Measurements from ENCODE around the gene RFC5.
A peak's percentile ranks its signal among the peaks of the same experiment; 100 is the strongest.

Gene RFC5

DNA sequence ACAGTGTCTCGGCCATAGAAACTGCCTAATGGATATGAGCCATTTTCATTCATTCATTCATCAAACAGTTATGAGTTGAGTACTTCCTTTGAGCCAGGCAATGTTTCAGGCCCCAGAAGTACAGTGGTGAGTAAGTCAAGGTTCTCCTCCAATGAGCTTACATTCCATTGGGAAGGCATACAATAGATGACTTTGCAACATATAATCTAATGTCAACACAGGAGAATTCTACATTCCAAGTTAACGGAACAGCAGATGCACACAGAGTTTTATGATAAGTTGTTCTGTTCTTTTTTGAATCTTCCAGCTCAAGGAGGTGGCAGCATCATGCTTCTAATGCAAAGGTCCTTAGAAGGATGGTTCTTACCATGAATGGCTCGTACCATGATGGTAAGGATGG lies 3.2 kb upstream of the RFC5 start:
- no peaks in the 10 kb centered on the region for H3F3A ChIP-seq (ENCODE audit: insufficient read depth)
- H2AFZ ChIP-seq (ENCODE audit: low read depth, low read length, severe bottlenecking) = no peak overlapping the region

DNA sequence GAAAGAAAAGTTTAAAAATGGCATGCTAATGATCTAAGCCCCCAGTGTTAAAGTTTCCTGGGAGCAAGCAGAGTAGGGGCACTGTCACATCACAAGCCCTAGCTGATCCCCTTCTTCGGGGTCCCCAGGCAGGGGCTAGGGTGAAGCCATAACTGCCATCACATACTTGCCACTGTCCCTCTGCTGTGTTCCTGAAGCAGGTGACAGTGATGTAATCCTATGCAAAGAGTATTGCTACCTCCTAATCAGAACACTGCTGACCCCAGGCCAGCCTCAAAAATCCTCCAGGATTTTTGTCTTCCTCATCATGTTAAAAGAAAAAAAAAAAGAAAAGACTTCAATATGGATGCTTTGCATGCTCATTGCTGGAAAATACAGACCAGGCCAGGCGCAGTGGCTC lies 1.2 kb upstream of the RFC5 start:
- Histone ChIP-seq H3K4me2 (ENCODE audit: low read depth, low read length, poor library complexity, severe bottlenecking) (no peak overlapping the region), H3K9me2 (replicated peaks; ENCODE audit: insufficient read depth, low read length) (no peaks in the 10 kb centered on the region), H3K4me3 (ENCODE audit: insufficient read depth, low read length, poor library complexity, severe bottlenecking) (no peak overlapping the region), H3K79me2 (ENCODE audit: insufficient read depth, low read length) (peaks cover 28% of the 10 kb centered on the region), H3K9me3 (ENCODE audit: insufficient read depth, low read length) (no peaks in the 10 kb centered on the region), H2AFZ (ENCODE audit: low read depth, low read length, severe bottlenecking) (no peak overlapping the region), H3K36me3 (ENCODE audit: low read length) (peaks cover 13% of the 10 kb centered on the region), H3F3A (ENCODE audit: insufficient read depth) (no peaks in the 10 kb centered on the region), H3K27me3 (ENCODE audit: low read length) (no peaks in the 10 kb centered on the region), H3K27ac (ENCODE audit: low read depth, low read length) (no peak overlapping the region), H4K20me1 (ENCODE audit: low read depth, low read length) (peaks cover 2% of the 10 kb centered on the region; the same call in 1 of the 2 replicates), H3K9ac (ENCODE audit: low read length) (no peak overlapping the region)
- TF ChIP-seq EZH2phosphoT487 (conservative IDR thresholded peaks at IDR 0.05; ENCODE audit: low read length) (no peak), CTCF (IDR thresholded peaks at IDR 0.05; ENCODE audit: insufficient read depth, low read length, poor library complexity, severe bottlenecking) (no peak)

More for the DNA sequence above, 3.2 kb upstream of the RFC5 start:
- Histone ChIP-seq H3K27ac (ENCODE audit: low read depth, low read length) (no peak overlapping the region), H3K9me2 (replicated peaks; ENCODE audit: insufficient read depth, low read length) (no peaks in the 10 kb centered on the region), H3K9me3 (ENCODE audit: insufficient read depth, low read length) (no peaks in the 10 kb centered on the region), H3K27me3 (ENCODE audit: low read length) (no peaks in the 10 kb centered on the region), H3K36me3 (ENCODE audit: low read length) (no peaks in the 10 kb centered on the region), H4K20me1 (ENCODE audit: low read depth, low read length) (peaks cover 2% of the 10 kb centered on the region; the same call in 1 of the 2 replicates), H3K4me3 (ENCODE audit: insufficient read depth, low read length, poor library complexity, severe bottlenecking) (no peak overlapping the region), H3K79me2 (ENCODE audit: insufficient read depth, low read length) (peaks cover 16% of the 10 kb centered on the region), H3K9ac (ENCODE audit: low read length) (no peak overlapping the region), H3K4me2 (ENCODE audit: low read depth, low read length, poor library complexity, severe bottlenecking) (no peak overlapping the region)
- TF ChIP-seq EZH2phosphoT487 (conservative IDR thresholded peaks at IDR 0.05; ENCODE audit: low read length) (no peak), CTCF (IDR thresholded peaks at IDR 0.05; ENCODE audit: insufficient read depth, low read length, poor library complexity, severe bottlenecking) (no peak)

DNA sequence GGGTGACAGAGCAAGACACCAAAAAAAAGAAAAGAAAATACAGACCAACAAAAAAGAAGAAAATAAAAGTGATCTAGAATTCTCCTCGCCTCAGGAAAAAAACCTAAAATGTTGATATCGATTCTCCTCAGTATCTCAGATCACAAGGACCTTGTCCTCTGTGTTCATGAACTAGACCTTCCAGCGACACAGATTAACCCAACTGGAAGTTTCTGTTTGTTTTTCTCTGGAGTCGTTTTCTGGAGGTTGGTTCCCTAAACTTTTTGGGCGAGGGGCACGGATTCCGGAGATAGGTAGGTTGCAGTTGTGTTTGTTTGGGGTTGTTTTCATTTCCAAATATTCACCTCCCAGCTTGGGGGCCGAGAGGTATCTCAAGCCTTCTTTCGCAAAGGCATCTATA lies 559 bp upstream of the RFC5 start:
- peaks cover 28% of the 10 kb centered on the region for H3K79me2 ChIP-seq (ENCODE audit: insufficient read depth, low read length)
- H3K4me3 ChIP-seq (ENCODE audit: insufficient read depth, low read length, poor library complexity, severe bottlenecking) = no peak overlapping the region
- H3K27me3 ChIP-seq (ENCODE audit: low read length) = no peaks in the 10 kb centered on the region
- no peaks in the 10 kb centered on the region for H3K9me2 ChIP-seq (replicated peaks; ENCODE audit: insufficient read depth, low read length)
- peak overlapping the region; percentile 83; the same call in 1 of the 2 replicates for H3K9ac ChIP-seq (ENCODE audit: low read length)
- no peaks in the 10 kb centered on the region for H3F3A ChIP-seq (ENCODE audit: insufficient read depth)
- H3K4me2 ChIP-seq (ENCODE audit: low read depth, low read length, poor library complexity, severe bottlenecking) = peak overlapping the region; percentile 79
- H2AFZ ChIP-seq (ENCODE audit: low read depth, low read length, severe bottlenecking) = no peak overlapping the region
- TF ChIP-seq CTCF (IDR thresholded peaks at IDR 0.05; ENCODE audit: insufficient read depth, low read length, poor library complexity, severe bottlenecking) (no peak), EZH2phosphoT487 (conservative IDR thresholded peaks at IDR 0.05; ENCODE audit: low read length) (no peak)
- no peak overlapping the region for H3K27ac ChIP-seq (ENCODE audit: low read depth, low read length)
- H4K20me1 ChIP-seq (ENCODE audit: low read depth, low read length) = peaks cover 2% of the 10 kb centered on the region; the same call in 1 of the 2 replicates
- H3K9me3 ChIP-seq (ENCODE audit: insufficient read depth, low read length) = no peaks in the 10 kb centered on the region
- peaks cover 20% of the 10 kb centered on the region for H3K36me3 ChIP-seq (ENCODE audit: low read length)
